IMR-90 (cell line): ENCODE measurements around the gene MTA1. TPM values are rescaled to one million over a fixed set of nuclear protein-coding genes. Genes with fewer than 3 reads are reported as not detected.

Source experiments
- ATAC-seq: fragments of 200-7000 bp; cut with Tn5 transposase; 2 replicates; pipeline ENCODE4 v1.9.1; 2020; ENCODE audit warnings: low read depth, mild to moderate bottlenecking, moderate library complexity
- BruUV-seq: library from RNA; stranded (reverse); fragments of 400-500 nt; replicated peaks from 2 replicates; lab custom pipeline; 2021; lab: Mats Ljungman, UMichigan
- CTCF ChIA-PET: fragments of 300-600 bp; formaldehyde crosslinking; extraction: SDS; loops from one replicate; lab custom pipeline; 2021; ENCODE audit warnings: antibody characterized with exemption; lab: Yijun Ruan, JAX
- POLR2A ChIA-PET: fragments of 300-600 bp; sonication (Branson Sonifier 250); formaldehyde crosslinking; loops from one replicate; lab custom pipeline; 2022; ENCODE audit warnings: antibody characterized with exemption; ENCODE audit not compliant: unreplicated experiment; lab: Charles Lee
- DNase-seq: peaks from one replicate; pipeline ENCODE4 v3.0.0; 2013
- H2AFZ ChIP-seq: replicated peaks from 2 replicates; pipeline ENCODE3; 2013; ENCODE audit warnings: low read length, mild to moderate bottlenecking; ENCODE audit not compliant: poor library complexity
- H2AK5ac ChIP-seq: 2 replicates; pipeline ENCODE4 v1.6.1; 2013; ENCODE audit warnings: low read depth, low read length, inconsistent platforms
- H2AK9ac ChIP-seq: replicated peaks from 2 replicates; pipeline ENCODE3; 2013; ENCODE audit warnings: mild to moderate bottlenecking, low read depth, low read length, moderate library complexity; ENCODE audit not compliant: poor library complexity
- H2BK120ac ChIP-seq: 2 replicates; pipeline ENCODE4 v1.6.1; 2013; ENCODE audit warnings: low read depth, low read length, inconsistent platforms
- H2BK15ac ChIP-seq: 3 replicates; pipeline ENCODE4 v1.6.1; 2013; ENCODE audit warnings: low read depth, low read length, inconsistent platforms
- H2BK20ac ChIP-seq: 2 replicates; pipeline ENCODE4 v1.6.1; 2013; ENCODE audit warnings: low read depth, mild to moderate bottlenecking, inconsistent platforms, low read length, moderate library complexity
- H2BK5ac ChIP-seq: 2 replicates; pipeline ENCODE4 v1.6.1; 2013; ENCODE audit warnings: mild to moderate bottlenecking, low read depth, low read length, inconsistent platforms; ENCODE audit not compliant: poor library complexity, severe bottlenecking
- H3K14ac ChIP-seq: replicated peaks from 2 replicates; pipeline ENCODE4 v1.6.1; 2013; ENCODE audit warnings: low read depth, low read length, inconsistent platforms
- H3K18ac ChIP-seq: 2 replicates; pipeline ENCODE4 v1.6.1; 2013; ENCODE audit warnings: low read depth, low read length, control low read depth
- H3K23ac ChIP-seq: 2 replicates; pipeline ENCODE4 v1.6.1; 2013; ENCODE audit warnings: low read depth, low read length, inconsistent platforms
- H3K27ac ChIP-seq: 2 replicates; pipeline ENCODE4 v1.5.1; 2013; ENCODE audit warnings: mild to moderate bottlenecking, control low read depth, low read length; ENCODE audit not compliant: insufficient read depth
- H3K27me3 ChIP-seq: 2 replicates; pipeline ENCODE4 v1.6.1; 2013; ENCODE audit warnings: low read length; ENCODE audit not compliant: control insufficient read depth, insufficient read depth
- H3K36me3 ChIP-seq: 2 replicates; pipeline ENCODE4 v1.6.1; 2013; ENCODE audit warnings: low read length, mixed read lengths; ENCODE audit not compliant: control insufficient read depth, insufficient read depth
- H3K4ac ChIP-seq: 2 replicates; pipeline ENCODE4 v1.6.1; 2013; ENCODE audit warnings: low read depth, low read length, inconsistent platforms
- H3K4me1 ChIP-seq: 2 replicates; pipeline ENCODE4 v1.6.1; 2013; ENCODE audit warnings: low read length, mixed read lengths; ENCODE audit not compliant: control insufficient read depth, insufficient read depth
- H3K4me2 ChIP-seq: 2 replicates; pipeline ENCODE4 v1.6.1; 2013; ENCODE audit warnings: low read depth, mild to moderate bottlenecking, control low read depth, low read length, moderate library complexity
- H3K4me3 ChIP-seq: 2 replicates; pipeline ENCODE4 v1.5.1; 2013; ENCODE audit warnings: low read depth, mild to moderate bottlenecking, control low read depth, low read length, moderate library complexity; ENCODE audit not compliant: insufficient read depth
- H3K56ac ChIP-seq: 2 replicates; pipeline ENCODE4 v1.6.1; 2013; ENCODE audit warnings: low read length, inconsistent platforms; ENCODE audit not compliant: insufficient read depth; ENCODE audit errors: extremely low read depth
- H3K79me1 ChIP-seq, 2 experiments: 2 replicates each; pipeline ENCODE4 v1.6.1; 2013; ENCODE audit warnings: low read length in 2 of 2, inconsistent platforms in 1 of 2, low read depth in 1 of 2
- H3K9ac ChIP-seq: 2 replicates; pipeline ENCODE4 v1.6.1; 2013; ENCODE audit warnings: low read depth, low read length, control low read depth
- H3K9me1 ChIP-seq: 2 replicates; pipeline ENCODE4 v1.6.1; 2013; ENCODE audit warnings: low read length, inconsistent platforms; ENCODE audit not compliant: insufficient read depth
- H3K9me3 ChIP-seq: 2 replicates; pipeline ENCODE4 v1.6.1; 2013; ENCODE audit warnings: low read length; ENCODE audit not compliant: control insufficient read depth, insufficient read depth
- H4K20me1 ChIP-seq: 2 replicates; pipeline ENCODE4 v1.6.1; 2013; ENCODE audit warnings: low read length, inconsistent platforms; ENCODE audit not compliant: insufficient read depth
- H4K5ac ChIP-seq: 2 replicates; pipeline ENCODE4 v1.6.1; 2013; ENCODE audit warnings: mild to moderate bottlenecking, low read depth, low read length, control low read depth
- H4K8ac ChIP-seq, 2 experiments: 2 replicates each; pipeline ENCODE4 v1.6.1; 2013; ENCODE audit warnings: low read depth in 2 of 2, low read length in 2 of 2, control low read depth in 1 of 2, inconsistent platforms in 1 of 2
- H4K91ac ChIP-seq: 2 replicates; pipeline ENCODE4 v1.6.1; 2013; ENCODE audit warnings: low read depth, low read length, inconsistent platforms; ENCODE audit not compliant: insufficient read depth
- BHLHE40 ChIP-seq: fragments of 150-350 bp; IDR thresholded peaks from 2 replicates; pipeline ENCODE4 v1.6.1; 2016; ENCODE audit warnings: mild to moderate bottlenecking, low read depth, low read length
- CEBPB ChIP-seq: IDR thresholded peaks from 2 replicates; pipeline ENCODE4 v1.6.1; 2012; ENCODE audit warnings: low read depth, low read length, improper control_type of control experiment
- CHD1 ChIP-seq: IDR thresholded peaks from 2 replicates; pipeline ENCODE4 v1.6.1; 2012; ENCODE audit warnings: low read depth, low read length, improper control_type of control experiment
- FOS ChIP-seq: fragments of 150-350 bp; IDR thresholded peaks from 2 replicates; pipeline ENCODE4 v1.6.1; 2016; ENCODE audit warnings: low read depth, low read length
- MAFK ChIP-seq: IDR thresholded peaks from 2 replicates; pipeline ENCODE4 v1.6.1; 2012; ENCODE audit warnings: low read depth, low read length, improper control_type of control experiment
- MAZ ChIP-seq: IDR thresholded peaks from 2 replicates; pipeline ENCODE4 v1.6.1; 2012; ENCODE audit warnings: low read depth, mild to moderate bottlenecking, low read length, improper control_type of control experiment, moderate library complexity, borderline replicate concordance
- MXI1 ChIP-seq: IDR thresholded peaks from 2 replicates; pipeline ENCODE4 v1.6.1; 2012; ENCODE audit warnings: low read depth, mild to moderate bottlenecking, low read length, moderate library complexity, borderline replicate concordance
- POLR2A ChIP-seq: IDR thresholded peaks from 2 replicates; pipeline ENCODE4 v1.6.1; 2012; ENCODE audit warnings: mild to moderate bottlenecking, low read depth, low read length
- RAD21 ChIP-seq: IDR thresholded peaks from 2 replicates; pipeline ENCODE4 v1.6.1; 2012; ENCODE audit warnings: low read length, improper control_type of control experiment
- RCOR1 ChIP-seq: IDR thresholded peaks from 2 replicates; pipeline ENCODE4 v1.6.1; 2012; ENCODE audit warnings: mild to moderate bottlenecking, low read length, improper control_type of control experiment; ENCODE audit not compliant: insufficient replicate concordance
- RFX5 ChIP-seq: IDR thresholded peaks from 2 replicates; pipeline ENCODE4 v1.8.0; 2012; ENCODE audit warnings: low read depth, mild to moderate bottlenecking, low read length, moderate library complexity
- SMC3 ChIP-seq: fragments of 150-350 bp; IDR thresholded peaks from 2 replicates; pipeline ENCODE4 v1.6.1; 2016; ENCODE audit warnings: low read depth, mild to moderate bottlenecking, antibody characterized with exemption, low read length, moderate library complexity
- WGBS, 2 experiments: methylation state at CpG; one replicate each; pipeline versions ENCODE4 v1.1.5 to v1.1.7; 2013; ENCODE audit warnings: missing lambda C conversion rate in 2 of 2; ENCODE audit not compliant: insufficient read length in 1 of 2; ENCODE audit errors: extremely low coverage in 2 of 2; 5-methylcytosine and 5-hydroxymethylcytosine counted together
- dilution Hi-C: fragments of 300-500 bp; cut with HindIII; formaldehyde crosslinking; loops from one replicate; pipeline ENCODE4 v1.14.3; 2018; ENCODE audit warnings: low sequenced_read_pairs; ENCODE audit not compliant: unreplicated experiment
- in situ Hi-C: fragments of 300-500 bp; cut with MboI; formaldehyde crosslinking; loops from 3 replicates; pipeline ENCODE4 v1.14.3; 2019; ENCODE audit warnings: low sequenced_read_pairs, inconsistent platforms, mixed read lengths
- intact Hi-C: fragments of 100-400 bp; cut with micrococcal nuclease; formaldehyde crosslinking; loops from 2 replicates; pipeline ENCODE4 v1.10.0; 2022
- polyA plus RNA-seq, 3 experiments: library from polyadenylated mRNA; depleted of rRNA; stranded (reverse); fragments of >200 nt; gene quantifications; 2 replicates each; pipeline ENCODE4 v1.2.3, GENCODE V29; 2012; ENCODE audit warnings: low replicate concordance in 1 of 3
- total RNA-seq: library from RNA; depleted of rRNA; stranded (reverse); fragments of >200 nt; gene quantifications from 2 replicates; pipeline ENCODE4 v1.2.3, GENCODE V29; 2012
- TF ChIP-seq, protein P1 (sequence below): conservative IDR thresholded peaks from 2 replicates; pipeline ENCODE4 v1.5.1; 2012; ENCODE audit warnings: mild to moderate bottlenecking, low read depth, low read length, improper control_type of control experiment
- TF ChIP-seq, protein P2 (sequence below): fragments of 150-350 bp; IDR thresholded peaks from 2 replicates; pipeline ENCODE4 v1.6.1; 2016; ENCODE audit warnings: low read depth, mild to moderate bottlenecking, low read length, moderate library complexity, borderline replicate concordance
- TF ChIP-seq, protein P3 (sequence below): fragments of 150-350 bp; IDR thresholded peaks from 2 replicates; pipeline ENCODE4 v1.6.1; 2017; ENCODE audit warnings: mild to moderate bottlenecking, antibody characterized with exemption, low read length, low read depth

The MTA1 gene
- total and polyA plus RNA-seq, 2 of the 4 experiments (the other 2 are of a cell fraction), result 21.5 to 61.6 TPM

DNA sequence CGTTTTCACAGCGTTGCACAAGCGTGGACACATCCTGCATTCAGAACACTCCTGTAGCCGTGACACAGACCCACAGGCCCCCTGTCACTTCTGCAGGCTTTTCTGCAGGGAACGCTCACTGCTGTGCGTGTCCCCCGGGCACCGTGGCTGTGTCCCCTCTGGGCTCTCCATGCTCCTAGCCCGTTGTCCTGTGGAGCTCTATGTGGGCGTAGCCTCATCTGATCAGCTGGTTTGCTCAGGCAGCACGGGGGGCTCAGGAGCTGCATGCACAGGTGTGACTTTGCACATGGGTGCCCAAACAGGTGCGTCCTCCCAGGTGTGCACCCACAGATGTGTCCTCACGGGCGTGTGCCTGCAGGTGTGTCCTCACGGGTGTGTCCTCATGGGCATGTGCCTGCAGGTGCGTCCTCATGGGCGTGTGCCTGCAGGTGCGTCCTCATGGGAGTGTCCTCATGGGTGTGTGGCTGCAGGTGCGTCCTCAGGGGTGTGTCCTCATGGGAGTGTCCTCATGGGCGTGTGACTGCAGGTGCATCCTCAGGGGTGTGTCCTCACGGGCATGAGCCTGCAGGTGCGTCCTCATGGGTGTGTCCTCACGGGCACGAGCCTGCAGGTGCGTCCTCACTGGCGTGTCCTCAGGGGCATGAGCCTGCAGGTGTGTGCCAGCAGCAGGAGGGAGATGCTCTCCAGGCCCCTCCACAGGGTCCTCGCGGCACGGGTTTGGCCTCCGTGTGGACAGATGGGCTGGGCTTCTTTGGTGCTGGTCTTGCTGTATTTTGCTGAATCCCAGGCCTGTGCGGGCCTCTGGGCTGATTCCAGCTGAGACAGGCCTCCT, 17.5 kb downstream of the MTA1 start:
- Histone ChIP-seq H3K14ac (no peak overlapping the region), H2AFZ (no peak overlapping the region), H3K23ac (no peak overlapping the region), H3K27ac (no peak overlapping the region), H3K9me1 (peaks cover 4% of the 10 kb centered on the region; the same call in 1 of the 2 replicates), H2BK20ac (no peak overlapping the region), H3K4me2 (no peak overlapping the region), H3K4me3 (no peak overlapping the region), H2AK9ac (no peak overlapping the region), H3K18ac (no peak overlapping the region), H2BK120ac (no peak overlapping the region), H4K8ac (no peak overlapping the region), H4K5ac (no peak overlapping the region), H3K9ac (no peak overlapping the region), H2BK5ac (no peak overlapping the region), H2BK15ac (no peak overlapping the region), H3K27me3 (no peaks in the 10 kb centered on the region), H3K4me1 (no peaks in the 10 kb centered on the region), H3K36me3 (peaks cover 11% of the 10 kb centered on the region), H4K91ac (no peak overlapping the region), H3K56ac (no peak overlapping the region), H3K9me3 (no peaks in the 10 kb centered on the region), H2AK5ac (no peak overlapping the region), H4K20me1 (peaks cover 82% of the 10 kb centered on the region), H3K4ac (no peak overlapping the region), H3K79me1 (peaks cover 17 to 79% of the 10 kb centered on the region in 2 experiments)
- no peak for DNase-seq
- dilution Hi-C loops (no loop called here), in situ Hi-C loops (no loop called here), intact Hi-C loops (no loop called here)
- ATAC-seq, result no peak
- ChIA-PET CTCF (no interaction called here), POLR2A (no interaction called here)
- 97% methylated on average over 28 of the region's 31 CpGs; no CpG with 5 or more reads in 1 of the 2 experiments for WGBS, 2 experiments
- no TSS peak for BruUV-seq
- TF ChIP-seq SMC3 (no peak), CEBPB (no peak), MXI1 (no peak), CHD1 (no peak), MAFK (no peak), MAZ (no peak), RFX5 (no peak), POLR2A (no peak), RCOR1 (no peak), BHLHE40 (no peak), RAD21 (no peak), FOS (no peak)
- TF ChIP-seq, protein P1, sequence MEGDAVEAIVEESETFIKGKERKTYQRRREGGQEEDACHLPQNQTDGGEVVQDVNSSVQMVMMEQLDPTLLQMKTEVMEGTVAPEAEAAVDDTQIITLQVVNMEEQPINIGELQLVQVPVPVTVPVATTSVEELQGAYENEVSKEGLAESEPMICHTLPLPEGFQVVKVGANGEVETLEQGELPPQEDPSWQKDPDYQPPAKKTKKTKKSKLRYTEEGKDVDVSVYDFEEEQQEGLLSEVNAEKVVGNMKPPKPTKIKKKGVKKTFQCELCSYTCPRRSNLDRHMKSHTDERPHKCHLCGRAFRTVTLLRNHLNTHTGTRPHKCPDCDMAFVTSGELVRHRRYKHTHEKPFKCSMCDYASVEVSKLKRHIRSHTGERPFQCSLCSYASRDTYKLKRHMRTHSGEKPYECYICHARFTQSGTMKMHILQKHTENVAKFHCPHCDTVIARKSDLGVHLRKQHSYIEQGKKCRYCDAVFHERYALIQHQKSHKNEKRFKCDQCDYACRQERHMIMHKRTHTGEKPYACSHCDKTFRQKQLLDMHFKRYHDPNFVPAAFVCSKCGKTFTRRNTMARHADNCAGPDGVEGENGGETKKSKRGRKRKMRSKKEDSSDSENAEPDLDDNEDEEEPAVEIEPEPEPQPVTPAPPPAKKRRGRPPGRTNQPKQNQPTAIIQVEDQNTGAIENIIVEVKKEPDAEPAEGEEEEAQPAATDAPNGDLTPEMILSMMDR, result no peak
- TF ChIP-seq, protein P2, sequence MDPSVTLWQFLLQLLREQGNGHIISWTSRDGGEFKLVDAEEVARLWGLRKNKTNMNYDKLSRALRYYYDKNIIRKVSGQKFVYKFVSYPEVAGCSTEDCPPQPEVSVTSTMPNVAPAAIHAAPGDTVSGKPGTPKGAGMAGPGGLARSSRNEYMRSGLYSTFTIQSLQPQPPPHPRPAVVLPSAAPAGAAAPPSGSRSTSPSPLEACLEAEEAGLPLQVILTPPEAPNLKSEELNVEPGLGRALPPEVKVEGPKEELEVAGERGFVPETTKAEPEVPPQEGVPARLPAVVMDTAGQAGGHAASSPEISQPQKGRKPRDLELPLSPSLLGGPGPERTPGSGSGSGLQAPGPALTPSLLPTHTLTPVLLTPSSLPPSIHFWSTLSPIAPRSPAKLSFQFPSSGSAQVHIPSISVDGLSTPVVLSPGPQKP, result no peak
- TF ChIP-seq, protein P3, sequence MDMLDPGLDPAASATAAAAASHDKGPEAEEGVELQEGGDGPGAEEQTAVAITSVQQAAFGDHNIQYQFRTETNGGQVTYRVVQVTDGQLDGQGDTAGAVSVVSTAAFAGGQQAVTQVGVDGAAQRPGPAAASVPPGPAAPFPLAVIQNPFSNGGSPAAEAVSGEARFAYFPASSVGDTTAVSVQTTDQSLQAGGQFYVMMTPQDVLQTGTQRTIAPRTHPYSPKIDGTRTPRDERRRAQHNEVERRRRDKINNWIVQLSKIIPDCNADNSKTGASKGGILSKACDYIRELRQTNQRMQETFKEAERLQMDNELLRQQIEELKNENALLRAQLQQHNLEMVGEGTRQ, result no peak
